Measurements from ENCODE around the gene SDK2. TPM values are rescaled to one million over a fixed set of nuclear protein-coding genes. Genes with fewer than 3 reads are reported as not detected.

The SDK2 gene
- total RNA-seq, 1 donor from 2014 or later, result 12.3 TPM

DNA sequence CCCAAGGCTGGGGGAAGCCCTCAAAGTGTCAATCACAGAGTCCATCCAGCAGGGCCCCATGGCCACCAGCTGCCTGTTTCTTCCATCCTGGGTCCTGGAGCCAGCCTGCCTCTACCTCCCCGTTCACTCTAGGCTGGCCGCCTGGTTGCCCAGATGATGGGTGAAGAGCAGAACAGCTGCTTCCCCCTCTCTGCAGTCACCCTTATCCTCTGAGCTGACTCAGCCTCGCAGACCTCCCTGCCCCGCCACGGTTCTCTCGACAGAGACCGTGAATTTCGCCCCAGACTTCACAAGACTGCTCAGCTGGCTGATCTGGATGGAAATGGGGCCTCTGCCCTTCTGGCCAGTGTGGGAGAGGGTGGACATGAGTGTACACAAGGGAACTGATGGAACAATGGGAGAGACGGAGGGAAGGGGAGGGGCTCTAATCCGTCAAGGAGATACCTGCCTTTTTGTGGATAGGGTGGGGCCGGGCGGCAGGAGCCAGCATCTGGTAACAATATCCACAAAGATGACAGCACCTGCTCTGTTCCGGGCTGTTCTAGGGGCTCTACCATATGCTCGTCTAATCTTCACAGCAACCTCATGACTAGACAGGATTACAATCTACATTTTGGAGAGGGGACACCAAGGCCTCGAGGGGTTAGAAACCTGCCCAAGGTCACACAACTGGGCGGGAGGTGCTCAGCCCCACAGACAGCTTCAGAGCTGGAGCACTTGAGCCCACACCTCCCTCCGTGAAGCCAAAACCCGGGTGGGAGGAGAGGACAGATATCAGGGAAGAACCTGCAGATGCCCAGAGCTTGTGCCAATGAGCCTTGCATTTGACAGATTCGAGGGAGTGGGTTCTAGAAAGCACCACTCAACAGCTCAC is 136.0 kb downstream of the SDK2 start:
- H3K27me3 Mint-ChIP-seq (ENCODE audit: unreplicated experiment), result peaks cover 9% of the 10 kb centered on the region
- H3K4me3 Mint-ChIP-seq (ENCODE audit: unreplicated experiment), result no peak overlapping the region
- peaks cover 6% of the 10 kb centered on the region for H3K4me1 Mint-ChIP-seq (ENCODE audit: low read depth, unreplicated experiment)
- H3K27ac Mint-ChIP-seq (ENCODE audit: unreplicated experiment), result peak overlapping the region; percentile 56
- H3K9me3 Mint-ChIP-seq (ENCODE audit: unreplicated experiment), result peaks cover 9% of the 10 kb centered on the region
- TF ChIP-seq, protein P1, sequence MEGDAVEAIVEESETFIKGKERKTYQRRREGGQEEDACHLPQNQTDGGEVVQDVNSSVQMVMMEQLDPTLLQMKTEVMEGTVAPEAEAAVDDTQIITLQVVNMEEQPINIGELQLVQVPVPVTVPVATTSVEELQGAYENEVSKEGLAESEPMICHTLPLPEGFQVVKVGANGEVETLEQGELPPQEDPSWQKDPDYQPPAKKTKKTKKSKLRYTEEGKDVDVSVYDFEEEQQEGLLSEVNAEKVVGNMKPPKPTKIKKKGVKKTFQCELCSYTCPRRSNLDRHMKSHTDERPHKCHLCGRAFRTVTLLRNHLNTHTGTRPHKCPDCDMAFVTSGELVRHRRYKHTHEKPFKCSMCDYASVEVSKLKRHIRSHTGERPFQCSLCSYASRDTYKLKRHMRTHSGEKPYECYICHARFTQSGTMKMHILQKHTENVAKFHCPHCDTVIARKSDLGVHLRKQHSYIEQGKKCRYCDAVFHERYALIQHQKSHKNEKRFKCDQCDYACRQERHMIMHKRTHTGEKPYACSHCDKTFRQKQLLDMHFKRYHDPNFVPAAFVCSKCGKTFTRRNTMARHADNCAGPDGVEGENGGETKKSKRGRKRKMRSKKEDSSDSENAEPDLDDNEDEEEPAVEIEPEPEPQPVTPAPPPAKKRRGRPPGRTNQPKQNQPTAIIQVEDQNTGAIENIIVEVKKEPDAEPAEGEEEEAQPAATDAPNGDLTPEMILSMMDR (IDR thresholded peaks at IDR 0.05; ENCODE audit: partially characterized antibody, unreplicated experiment), result no peak
- H3K36me3 Mint-ChIP-seq (ENCODE audit: unreplicated experiment), result peaks cover 5% of the 10 kb centered on the region
- DNase-seq, result no peak

DNA sequence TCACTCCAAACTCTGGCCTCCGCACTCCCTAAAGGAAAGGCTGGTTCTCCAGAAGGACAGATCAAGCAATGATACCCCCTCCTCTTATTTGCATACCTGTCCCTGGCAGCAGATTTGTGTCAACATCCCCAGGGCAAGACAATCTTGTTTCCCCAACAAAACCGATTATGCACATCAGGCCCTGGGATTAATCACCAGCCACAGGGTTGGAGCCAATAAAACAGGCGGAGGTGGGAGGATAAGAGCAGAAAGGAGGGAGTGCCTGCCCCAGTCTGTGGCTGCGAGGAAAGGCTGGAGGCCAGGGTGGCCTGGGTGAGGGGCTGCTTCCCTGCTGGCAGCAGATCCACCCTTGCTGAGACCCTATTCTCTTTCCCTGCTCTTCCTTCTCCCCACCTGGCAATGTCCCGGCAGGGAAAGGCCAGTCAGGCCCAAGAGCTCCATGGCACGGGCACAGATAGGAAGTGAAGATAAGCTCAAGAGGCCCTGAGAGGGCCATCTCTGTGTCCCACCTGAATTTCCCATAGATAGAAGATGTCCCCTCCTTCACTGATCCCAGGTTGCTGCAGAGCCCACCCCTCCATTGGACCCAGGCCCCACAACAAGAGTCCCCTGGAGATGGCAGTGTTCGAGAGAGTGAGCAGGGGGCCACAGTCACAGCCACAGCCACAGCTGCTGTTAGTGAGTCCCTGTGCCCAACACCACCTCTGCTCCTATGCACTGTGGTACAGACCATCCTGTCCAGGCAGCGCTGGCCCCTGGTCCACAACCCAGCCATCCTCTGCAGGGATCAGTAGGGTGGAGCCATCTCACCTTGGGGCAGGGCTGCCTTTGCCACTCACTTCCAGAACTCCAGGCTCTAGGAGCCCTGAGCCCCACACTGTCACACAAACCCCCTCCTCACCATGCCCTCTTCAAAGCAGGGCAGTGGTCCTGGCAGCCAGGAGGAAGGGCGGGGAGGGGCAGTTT is 137.5 kb downstream of the SDK2 start:
- H3K27me3 Mint-ChIP-seq (ENCODE audit: unreplicated experiment), result peaks cover 10% of the 10 kb centered on the region
- peaks cover 5% of the 10 kb centered on the region for H3K36me3 Mint-ChIP-seq (ENCODE audit: unreplicated experiment)
- no peak overlapping the region for H3K4me3 Mint-ChIP-seq (ENCODE audit: unreplicated experiment)
- peaks cover 5% of the 10 kb centered on the region for H3K4me1 Mint-ChIP-seq (ENCODE audit: low read depth, unreplicated experiment)
- H3K27ac Mint-ChIP-seq (ENCODE audit: unreplicated experiment), result no peak overlapping the region
- no peak for DNase-seq
- TF ChIP-seq, protein P1 (IDR thresholded peaks at IDR 0.05; ENCODE audit: partially characterized antibody, unreplicated experiment), result no peak
- H3K9me3 Mint-ChIP-seq (ENCODE audit: unreplicated experiment), result peaks cover 9% of the 10 kb centered on the region

GRCh38 chr17:73503560-73503959 is 140.7 kb downstream of the SDK2 start:
- peaks cover 12% of the 10 kb centered on the region for H3K27me3 Mint-ChIP-seq (ENCODE audit: unreplicated experiment)
- no peak overlapping the region for H3K27ac Mint-ChIP-seq (ENCODE audit: unreplicated experiment)
- TF ChIP-seq, protein P1 (IDR thresholded peaks at IDR 0.05; ENCODE audit: partially characterized antibody, unreplicated experiment), result no peak
- no peak for DNase-seq
- peaks cover 5% of the 10 kb centered on the region for H3K36me3 Mint-ChIP-seq (ENCODE audit: unreplicated experiment)
- H3K9me3 Mint-ChIP-seq (ENCODE audit: unreplicated experiment), result peaks cover 8% of the 10 kb centered on the region
- H3K4me1 Mint-ChIP-seq (ENCODE audit: low read depth, unreplicated experiment), result peaks cover 3% of the 10 kb centered on the region
- H3K4me3 Mint-ChIP-seq (ENCODE audit: unreplicated experiment), result no peak overlapping the region

GRCh38 chr17:73500414-73500999 is 143.7 kb downstream of the SDK2 start:
- peaks cover 10% of the 10 kb centered on the region for H3K27me3 Mint-ChIP-seq (ENCODE audit: unreplicated experiment)
- TF ChIP-seq, protein P1 (IDR thresholded peaks at IDR 0.05; ENCODE audit: partially characterized antibody, unreplicated experiment), result no peak

More at GRCh38 chr17:73500414-73500999, 143.7 kb downstream of the SDK2 start:
- Mint-ChIP-seq H3K4me3 (ENCODE audit: unreplicated experiment) (no peak overlapping the region), H3K27ac (ENCODE audit: unreplicated experiment) (no peak overlapping the region), H3K9me3 (ENCODE audit: unreplicated experiment) (peaks cover 7% of the 10 kb centered on the region), H3K4me1 (ENCODE audit: low read depth, unreplicated experiment) (peaks cover 5% of the 10 kb centered on the region), H3K36me3 (ENCODE audit: unreplicated experiment) (peaks cover 12% of the 10 kb centered on the region)
- DNase-seq, result no peak

Data from glutamatergic neuron (in vitro differentiated cells).